Amygdala (tissue), 56 donors: ENCODE measurements around the gene FBXL14.

ENCODE experiments used
- DNase-seq, 56 donors: peaks; one replicate each; lab custom pipeline; 2025; lab: John Stamatoyannopoulos, UW

FBXL14 gene

DNA sequence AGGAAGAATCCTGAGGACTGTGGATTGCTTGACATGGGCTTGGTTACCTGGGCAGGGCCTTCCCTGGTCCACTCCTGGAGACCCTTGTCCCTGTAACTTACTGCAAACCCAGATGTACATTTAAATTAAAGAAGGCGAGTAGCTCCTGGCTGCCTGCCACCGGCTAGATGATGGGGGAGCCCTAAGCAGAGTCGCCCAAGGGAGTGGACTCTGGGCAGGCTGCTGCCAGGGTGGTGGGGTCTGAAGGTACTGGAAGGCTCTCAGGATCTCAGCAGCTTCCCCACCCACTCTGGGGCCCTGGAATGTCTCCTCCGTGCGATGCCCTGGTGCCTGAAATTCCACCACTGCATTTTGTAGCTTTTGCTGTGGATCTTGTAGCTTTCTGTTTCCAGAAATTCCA lies 74.7 kb downstream of the FBXL14 start:
- DNase-seq: no peak

DNA sequence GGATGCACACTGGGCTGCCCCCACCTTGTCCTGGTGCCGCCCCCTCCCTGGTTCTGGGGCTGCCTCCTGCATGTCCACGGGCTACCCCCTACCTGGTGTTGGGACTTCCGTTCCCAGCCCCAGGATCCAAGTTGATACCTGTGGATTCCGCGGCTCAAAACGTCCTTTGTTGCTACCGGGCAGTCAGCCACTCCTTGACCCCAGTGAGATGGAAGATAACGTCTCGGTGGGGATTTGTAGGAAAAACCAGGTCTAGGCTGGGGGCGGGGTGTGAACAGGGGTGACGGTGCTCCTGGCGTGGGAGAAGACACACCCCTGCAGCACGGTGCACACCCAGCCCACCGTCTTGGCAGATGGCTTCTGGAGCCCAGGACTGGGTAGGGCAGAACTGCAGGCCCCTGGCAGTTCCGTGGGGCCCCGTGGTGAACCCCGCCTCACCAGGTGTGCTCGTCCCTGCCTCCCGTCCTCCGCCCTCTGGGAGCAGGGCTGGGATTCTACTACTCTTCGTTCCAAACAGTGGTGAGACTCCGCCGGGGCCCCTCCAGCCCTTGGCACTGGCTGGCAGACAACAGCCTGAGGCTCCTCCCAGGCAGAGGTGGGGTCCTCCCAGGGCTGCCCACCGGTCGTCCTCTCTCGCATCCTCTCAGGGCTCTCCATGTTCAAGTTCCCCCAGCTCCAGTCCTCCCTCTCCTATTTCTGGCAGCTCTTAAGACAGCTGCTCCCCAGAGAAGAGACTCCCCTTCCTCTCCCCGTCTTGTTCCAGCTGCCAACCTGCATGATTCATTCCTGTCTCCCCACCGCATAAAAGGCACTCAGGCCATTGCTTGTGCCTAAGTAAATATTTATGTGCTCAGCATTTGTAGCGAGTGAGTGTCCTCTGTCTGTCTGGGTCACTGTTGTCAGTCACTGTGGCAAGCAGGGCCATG lies 75.5 kb downstream of the FBXL14 start:
- DNase-seq: no peak

DNA sequence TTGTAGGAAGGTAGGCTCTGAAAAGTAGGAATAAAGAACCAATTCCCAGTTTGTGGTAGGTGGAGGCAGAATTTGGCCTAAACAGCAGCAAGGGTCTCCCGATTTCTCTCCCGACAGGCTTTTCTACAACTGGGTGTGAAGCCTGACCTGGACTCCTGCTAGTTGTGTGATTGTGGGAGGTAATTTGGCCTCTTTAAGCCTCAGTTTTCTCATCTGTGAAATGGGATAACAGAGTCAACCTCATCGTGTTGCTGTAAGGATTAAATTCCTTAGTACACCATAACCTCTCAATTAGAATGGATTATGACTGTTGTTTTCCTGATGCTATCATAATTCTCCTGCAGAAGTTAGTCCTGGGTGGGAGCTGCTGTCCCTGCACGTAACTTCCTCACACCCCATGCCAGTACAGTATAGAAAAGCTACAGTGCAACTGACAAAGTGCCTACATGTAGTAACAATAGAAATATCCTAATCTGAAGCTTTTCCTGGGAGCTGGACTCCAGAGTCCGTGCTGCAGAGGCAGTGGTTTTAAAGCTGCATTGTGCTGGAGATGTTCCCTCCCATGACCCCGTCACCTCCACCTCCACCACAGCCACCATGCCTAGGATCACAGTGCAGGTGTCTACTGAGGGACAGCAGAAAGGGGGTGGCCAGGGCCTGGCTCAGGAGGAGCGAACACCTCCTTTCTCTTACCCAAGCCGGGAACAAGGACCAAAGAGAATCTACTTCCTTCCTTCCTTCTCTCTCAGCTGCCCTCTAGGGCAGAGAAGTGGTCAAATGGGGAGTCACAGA lies 76.5 kb downstream of the FBXL14 start:
- DNase-seq: no peak

DNA sequence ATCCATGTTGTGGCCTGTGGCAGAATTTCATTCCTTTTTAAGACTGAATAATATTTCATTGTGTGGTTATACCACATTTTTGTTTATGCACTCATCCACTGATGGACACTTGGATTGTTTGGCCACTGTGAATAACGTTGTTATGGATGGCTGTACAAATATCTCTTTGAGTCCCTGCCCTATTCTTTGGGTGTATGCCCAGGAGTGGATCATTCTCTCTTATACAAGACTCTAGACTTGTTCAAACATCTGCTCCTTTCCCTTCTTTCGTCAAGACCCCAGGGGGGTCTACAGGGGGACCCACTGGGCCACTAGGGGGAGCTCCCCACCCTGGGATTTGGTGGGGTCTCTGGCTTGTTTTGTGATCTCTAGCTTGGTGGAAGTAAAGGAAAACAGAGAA lies 77.4 kb downstream of the FBXL14 start:
- DNase-seq: no peak
